HUES64 (cell line): Measurements from ENCODE around the gene ACTN1.

ENCODE experiments used
- H3K27ac ChIP-seq: 2 replicates; pipeline ENCODE4 v1.7.0; 2013; ENCODE audit warnings: low read depth, low read length, inconsistent platforms
- H3K27me3 ChIP-seq: 2 replicates; pipeline ENCODE4 v1.6.1; 2013; ENCODE audit warnings: mild to moderate bottlenecking, low read length; ENCODE audit not compliant: insufficient read depth
- H3K36me3 ChIP-seq: 2 replicates; pipeline ENCODE4 v1.6.1; 2013; ENCODE audit warnings: mild to moderate bottlenecking, low read length; ENCODE audit not compliant: insufficient read depth
- H3K4me1 ChIP-seq: 2 replicates; pipeline ENCODE4 v1.6.1; 2013; ENCODE audit warnings: mild to moderate bottlenecking, low read length, moderate library complexity; ENCODE audit not compliant: insufficient read depth
- H3K4me3 ChIP-seq: 2 replicates; pipeline ENCODE4 v1.5.1; 2013; ENCODE audit warnings: mild to moderate bottlenecking, low read length, moderate library complexity
- H3K9ac ChIP-seq: 2 replicates; pipeline ENCODE4 v1.6.1; 2013; ENCODE audit warnings: mild to moderate bottlenecking, low read depth, low read length
- H3K9me3 ChIP-seq: 2 replicates; pipeline ENCODE4 v1.6.1; 2013; ENCODE audit warnings: low read depth, low read length; ENCODE audit not compliant: insufficient read depth
- WGBS: fragments of 150-250, 120-280 bp; methylation state at CpG from one replicate; pipeline ENCODE4 v1.1.7; 2013; ENCODE audit warnings: missing lambda C conversion rate; 5-methylcytosine and 5-hydroxymethylcytosine counted together

ACTN1 gene

GRCh38 chr14:68881396-68881795, 97.7 kb downstream of the ACTN1 start:
- 99% methylated on average over 2 of the region's 2 CpGs for WGBS
- H3K27ac ChIP-seq: no peak overlapping the region
- no peaks in the 10 kb centered on the region for H3K9me3 ChIP-seq
- no peak overlapping the region for H3K4me3 ChIP-seq
- peaks cover 97% of the 10 kb centered on the region for H3K36me3 ChIP-seq
- no peaks in the 10 kb centered on the region for H3K4me1 ChIP-seq
- no peak overlapping the region for H3K9ac ChIP-seq
- no peaks in the 10 kb centered on the region for H3K27me3 ChIP-seq

DNA sequence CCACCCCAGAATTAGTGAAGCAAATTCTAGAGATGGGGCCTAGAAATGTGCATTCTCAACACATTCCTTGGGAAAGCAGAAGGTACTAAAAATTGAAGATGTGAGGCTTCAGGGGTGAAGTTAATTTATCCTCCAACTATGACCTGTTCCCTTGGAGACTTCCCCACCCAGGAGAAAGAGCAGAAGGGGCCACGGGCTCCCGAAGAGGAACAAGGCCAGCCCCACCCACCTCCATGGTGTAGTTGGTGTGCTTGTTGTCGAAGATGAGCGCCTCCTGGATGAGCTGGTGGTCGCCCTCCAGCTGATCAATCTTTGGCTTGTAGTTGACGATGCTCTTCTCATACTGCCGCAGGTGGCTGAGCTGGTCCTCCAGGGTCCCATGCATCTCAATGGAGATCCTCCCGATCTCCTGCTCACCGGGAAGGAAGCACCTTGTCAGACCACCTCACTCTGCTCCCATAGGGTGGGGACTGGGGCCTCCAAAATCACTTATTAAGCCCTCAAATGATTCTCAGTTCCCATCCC, 98.5 kb downstream of the ACTN1 start:
- Histone ChIP-seq H3K4me3 (no peak overlapping the region), H3K9me3 (no peaks in the 10 kb centered on the region), H3K9ac (no peak overlapping the region), H3K27ac (no peak overlapping the region), H3K36me3 (peaks cover 96% of the 10 kb centered on the region), H3K27me3 (no peaks in the 10 kb centered on the region), H3K4me1 (no peaks in the 10 kb centered on the region)
- 96% methylated on average over 9 of the region's 9 CpGs for WGBS

DNA sequence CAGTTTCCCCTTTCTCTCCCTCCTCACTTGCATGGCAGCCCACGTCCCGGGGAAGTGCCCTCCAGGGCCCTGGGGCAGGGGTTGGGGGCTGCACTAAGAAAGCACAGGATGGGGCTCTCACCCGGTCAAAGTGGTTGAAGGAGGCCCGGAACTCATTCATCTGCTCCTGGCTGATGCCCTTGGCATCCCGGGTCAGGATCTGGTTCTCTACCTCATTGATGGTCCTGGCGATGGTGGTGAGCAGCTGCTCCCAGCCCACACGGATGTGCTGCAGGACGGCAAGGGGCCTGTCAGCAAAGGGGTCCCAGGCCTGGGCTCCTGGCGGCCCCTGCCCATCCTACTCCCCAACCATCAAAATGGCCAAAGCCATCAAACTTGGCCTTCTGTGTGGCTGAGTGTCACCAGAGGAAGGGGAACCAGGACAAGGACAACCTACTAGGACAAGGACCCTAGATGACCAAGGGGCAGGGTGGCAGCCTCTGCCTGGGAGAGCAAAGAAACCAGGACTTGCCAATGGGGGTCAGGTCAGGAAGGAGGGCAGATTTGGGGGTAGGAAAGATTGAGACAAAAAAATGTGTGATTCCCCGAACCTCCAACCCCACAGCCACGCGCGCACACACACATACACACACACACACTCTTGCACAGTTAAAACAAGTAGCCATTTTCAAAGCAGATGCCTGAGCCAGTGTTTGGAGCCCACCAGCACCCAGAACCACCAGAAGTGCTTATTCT, 99.1 kb downstream of the ACTN1 start:
- Histone ChIP-seq H3K36me3 (peaks cover 97% of the 10 kb centered on the region), H3K9ac (no peak overlapping the region), H3K27me3 (no peaks in the 10 kb centered on the region), H3K4me1 (no peaks in the 10 kb centered on the region), H3K9me3 (no peaks in the 10 kb centered on the region), H3K27ac (no peak overlapping the region), H3K4me3 (no peak overlapping the region)
- WGBS: 95% methylated on average over 13 of the region's 13 CpGs

- H3K9ac ChIP-seq: no peak overlapping the region
- 92% methylated on average over 7 of the region's 7 CpGs for WGBS
- H3K4me1 ChIP-seq: no peaks in the 10 kb centered on the region
- no peaks in the 10 kb centered on the region for H3K9me3 ChIP-seq
- no peak overlapping the region for H3K27ac ChIP-seq
- no peaks in the 10 kb centered on the region for H3K27me3 ChIP-seq
- H3K36me3 ChIP-seq: peaks cover 97% of the 10 kb centered on the region
- no peak overlapping the region for H3K4me3 ChIP-seq
Observed at GRCh38 chr14:68879321-68879781, 99.8 kb downstream of the ACTN1 start.

- peaks cover 97% of the 10 kb centered on the region for H3K36me3 ChIP-seq
Observed at GRCh38 chr14:68878908-68879307, 100.2 kb downstream of the ACTN1 start.

GRCh38 chr14:68877993-68878575, 101.0 kb downstream of the ACTN1 start:
- 96% methylated on average over 18 of the region's 18 CpGs for WGBS
- H3K27me3 ChIP-seq: no peaks in the 10 kb centered on the region
- no peaks in the 10 kb centered on the region for H3K9me3 ChIP-seq
- H3K36me3 ChIP-seq: peaks cover 97% of the 10 kb centered on the region
- no peak overlapping the region for H3K9ac ChIP-seq
- H3K4me1 ChIP-seq: no peaks in the 10 kb centered on the region
- no peak overlapping the region for H3K27ac ChIP-seq
- H3K4me3 ChIP-seq: no peak overlapping the region

More at GRCh38 chr14:68878908-68879307, 100.2 kb downstream of the ACTN1 start:
- WGBS: 96% methylated on average over 18 of the region's 20 CpGs
- no peak overlapping the region for H3K27ac ChIP-seq
- no peaks in the 10 kb centered on the region for H3K9me3 ChIP-seq
- no peak overlapping the region for H3K9ac ChIP-seq
- no peaks in the 10 kb centered on the region for H3K27me3 ChIP-seq
- no peak overlapping the region for H3K4me3 ChIP-seq
- H3K4me1 ChIP-seq: no peaks in the 10 kb centered on the region

DNA sequence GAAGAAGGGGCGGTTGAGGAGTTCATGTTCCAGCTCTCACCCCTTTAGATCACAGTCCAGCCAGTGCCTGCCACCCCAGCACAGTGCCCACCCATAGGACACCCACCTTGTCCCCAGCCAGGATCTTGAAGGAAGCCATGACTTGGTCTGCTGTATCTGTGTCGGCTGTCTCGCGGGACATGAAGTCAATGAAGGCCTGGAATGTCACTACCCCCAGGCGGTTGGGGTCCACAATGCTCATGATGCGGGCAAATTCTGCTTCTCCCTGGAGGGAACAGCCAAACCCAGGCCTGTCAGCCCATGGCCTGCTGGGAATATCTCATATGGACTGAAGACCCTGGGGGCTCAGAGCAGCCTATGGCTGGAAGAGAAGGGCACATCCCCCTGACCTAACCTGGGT, 102.1 kb downstream of the ACTN1 start:
- WGBS: 95% methylated on average over 6 of the region's 6 CpGs
- Histone ChIP-seq H3K9me3 (no peaks in the 10 kb centered on the region), H3K4me3 (no peak overlapping the region), H3K27me3 (no peaks in the 10 kb centered on the region), H3K27ac (no peak overlapping the region), H3K9ac (no peak overlapping the region), H3K36me3 (peaks cover 97% of the 10 kb centered on the region), H3K4me1 (no peaks in the 10 kb centered on the region)

DNA sequence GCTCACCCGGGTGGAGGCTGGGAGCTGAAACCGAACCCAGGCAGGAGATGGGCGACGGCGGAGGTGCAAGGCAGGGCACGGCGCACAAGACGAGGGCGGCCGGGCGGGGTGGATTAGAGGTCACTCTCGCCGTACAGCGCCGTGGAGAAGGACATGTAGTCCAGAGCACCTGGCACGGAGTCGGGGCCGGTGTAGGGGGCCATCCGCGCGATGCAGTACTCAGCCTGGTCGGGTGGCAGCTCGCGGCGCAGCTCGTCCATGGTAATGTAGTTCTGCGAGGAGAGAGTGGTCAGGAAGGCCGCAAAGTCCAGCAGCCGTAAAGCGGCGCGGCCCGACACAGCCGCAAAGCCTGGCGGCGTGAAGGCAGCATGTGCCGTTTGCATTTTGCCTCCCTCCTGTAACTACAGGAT, 104.4 kb downstream of the ACTN1 start:
- Histone ChIP-seq H3K27ac (no peak overlapping the region), H3K4me1 (no peaks in the 10 kb centered on the region), H3K36me3 (peaks cover 84% of the 10 kb centered on the region), H3K27me3 (no peaks in the 10 kb centered on the region), H3K4me3 (no peak overlapping the region), H3K9me3 (no peaks in the 10 kb centered on the region), H3K9ac (no peak overlapping the region)
- WGBS: 96% methylated on average over 37 of the region's 37 CpGs

GRCh38 chr14:68873376-68873775, 105.7 kb downstream of the ACTN1 start:
- Histone ChIP-seq H3K27ac (no peak overlapping the region), H3K9ac (no peak overlapping the region), H3K9me3 (no peaks in the 10 kb centered on the region), H3K4me3 (no peak overlapping the region), H3K27me3 (no peaks in the 10 kb centered on the region), H3K4me1 (no peaks in the 10 kb centered on the region), H3K36me3 (peaks cover 72% of the 10 kb centered on the region)
- 86% methylated on average over 5 of the region's 5 CpGs for WGBS

DNA sequence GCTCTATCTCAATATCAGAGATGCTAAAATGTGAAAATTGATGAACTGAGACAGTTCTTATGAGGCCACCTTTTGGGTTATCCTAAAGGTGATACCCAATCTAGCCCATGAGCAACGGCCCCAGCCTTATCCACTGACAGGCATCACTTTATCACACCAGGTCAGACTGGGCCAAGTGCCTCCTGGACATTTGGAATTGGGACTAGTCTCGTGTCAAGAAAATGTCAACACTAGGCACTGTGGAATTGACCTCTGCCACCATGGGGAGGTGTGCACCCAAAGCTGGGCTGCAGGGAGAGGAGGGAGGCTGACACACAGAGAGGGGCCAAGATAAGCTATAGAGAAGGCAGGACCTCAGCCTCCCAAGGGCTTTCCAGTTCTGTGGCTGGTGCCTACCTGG, 107.7 kb downstream of the ACTN1 start:
- Histone ChIP-seq H3K9ac (no peak overlapping the region), H3K4me1 (no peaks in the 10 kb centered on the region), H3K27me3 (no peaks in the 10 kb centered on the region), H3K36me3 (peaks cover 52% of the 10 kb centered on the region), H3K27ac (no peak overlapping the region), H3K4me3 (no peak overlapping the region), H3K9me3 (no peaks in the 10 kb centered on the region)
- 93% methylated on average over 2 of the region's 2 CpGs for WGBS

DNA sequence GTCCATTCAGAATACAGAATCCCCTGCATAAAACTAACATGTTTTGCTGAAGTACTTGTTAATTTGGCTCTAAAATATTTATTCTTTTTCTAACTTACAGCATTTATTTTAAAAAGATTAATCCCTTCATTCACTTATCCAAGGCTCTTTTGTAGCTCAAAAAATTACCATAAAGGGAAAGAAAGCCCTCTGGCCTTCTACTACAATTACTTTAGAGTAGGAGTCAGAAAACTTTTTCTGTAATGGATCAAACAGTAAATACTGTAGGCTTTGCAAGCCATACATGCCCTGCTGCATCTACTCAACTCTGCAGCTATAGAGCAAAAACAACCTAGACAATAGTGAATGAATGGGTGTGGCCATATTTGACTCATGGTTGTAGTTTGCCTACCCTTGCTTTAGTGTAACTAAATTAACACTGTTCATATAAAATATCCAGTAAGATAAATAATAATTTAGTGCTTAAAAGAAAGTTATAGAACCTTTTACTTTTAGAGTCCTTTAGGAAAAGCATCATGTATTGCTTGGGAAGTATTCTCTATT, 112.0 kb downstream of the ACTN1 start:
- peaks cover 13% of the 10 kb centered on the region for H3K36me3 ChIP-seq
- H3K4me1 ChIP-seq: no peaks in the 10 kb centered on the region
- H3K9me3 ChIP-seq: peaks cover 13% of the 10 kb centered on the region; the same call in 1 of the 2 replicates
- H3K9ac ChIP-seq: no peak overlapping the region
- H3K27ac ChIP-seq: no peak overlapping the region
- H3K27me3 ChIP-seq: no peaks in the 10 kb centered on the region
- H3K4me3 ChIP-seq: no peak overlapping the region
